GM12873 (cell line): Measurements from ENCODE around the gene CA10.

Source experiments
- TF ChIP-seq, protein P1 (sequence below): IDR thresholded peaks from 2 replicates; pipeline ENCODE4 v1.5.1; 2012; ENCODE audit warnings: low read depth, mild to moderate bottlenecking, moderate library complexity, low read length, control low read depth; ENCODE audit not compliant: insufficient read depth; ENCODE audit errors: missing control alignments

CA10 gene

DNA sequence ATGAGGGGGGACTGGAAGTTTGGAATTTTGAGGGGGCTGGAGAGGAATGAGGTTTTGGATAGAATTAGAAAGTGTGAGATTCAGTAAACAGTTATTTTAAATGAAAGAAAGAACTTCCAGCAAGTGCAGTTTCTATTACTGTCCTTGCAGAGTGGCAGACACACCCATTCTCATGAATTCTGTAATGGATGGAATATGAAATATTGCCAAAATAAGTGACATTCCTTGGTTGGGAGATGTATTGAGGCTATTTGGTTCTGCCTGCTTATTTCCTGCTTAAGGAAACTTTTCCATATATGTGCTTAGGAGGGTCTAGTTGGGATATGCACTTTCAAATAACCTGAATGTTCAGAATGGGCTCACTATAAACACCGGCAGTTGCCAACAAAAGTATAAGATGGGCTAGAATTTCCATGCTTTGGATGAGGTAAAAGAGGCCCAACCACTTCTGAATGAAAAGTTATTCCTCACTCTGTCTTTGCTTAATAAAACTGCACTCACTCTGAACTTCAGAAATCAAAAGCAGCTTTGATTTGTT, 434.4 kb downstream of the CA10 start:
- TF ChIP-seq, protein P1, sequence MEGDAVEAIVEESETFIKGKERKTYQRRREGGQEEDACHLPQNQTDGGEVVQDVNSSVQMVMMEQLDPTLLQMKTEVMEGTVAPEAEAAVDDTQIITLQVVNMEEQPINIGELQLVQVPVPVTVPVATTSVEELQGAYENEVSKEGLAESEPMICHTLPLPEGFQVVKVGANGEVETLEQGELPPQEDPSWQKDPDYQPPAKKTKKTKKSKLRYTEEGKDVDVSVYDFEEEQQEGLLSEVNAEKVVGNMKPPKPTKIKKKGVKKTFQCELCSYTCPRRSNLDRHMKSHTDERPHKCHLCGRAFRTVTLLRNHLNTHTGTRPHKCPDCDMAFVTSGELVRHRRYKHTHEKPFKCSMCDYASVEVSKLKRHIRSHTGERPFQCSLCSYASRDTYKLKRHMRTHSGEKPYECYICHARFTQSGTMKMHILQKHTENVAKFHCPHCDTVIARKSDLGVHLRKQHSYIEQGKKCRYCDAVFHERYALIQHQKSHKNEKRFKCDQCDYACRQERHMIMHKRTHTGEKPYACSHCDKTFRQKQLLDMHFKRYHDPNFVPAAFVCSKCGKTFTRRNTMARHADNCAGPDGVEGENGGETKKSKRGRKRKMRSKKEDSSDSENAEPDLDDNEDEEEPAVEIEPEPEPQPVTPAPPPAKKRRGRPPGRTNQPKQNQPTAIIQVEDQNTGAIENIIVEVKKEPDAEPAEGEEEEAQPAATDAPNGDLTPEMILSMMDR = no peak

DNA sequence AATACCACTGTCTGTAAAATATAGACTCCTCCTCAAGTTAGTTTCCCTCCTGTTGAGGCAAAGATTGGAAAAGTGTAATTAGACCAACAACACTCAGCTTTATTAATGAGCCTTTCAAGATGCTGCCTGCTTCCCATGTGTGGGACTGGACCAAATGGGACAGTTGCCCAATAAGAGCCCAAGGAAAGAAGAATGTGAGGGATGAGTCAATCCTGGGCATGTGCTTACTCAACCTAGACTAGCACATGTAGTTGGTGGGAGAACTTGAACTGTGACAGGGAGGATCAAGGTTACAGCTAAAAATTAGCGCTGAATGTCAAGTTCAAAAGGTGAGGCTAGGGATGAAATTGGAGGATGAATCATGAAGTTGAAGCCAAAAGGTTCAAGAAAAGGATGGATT, 435.5 kb downstream of the CA10 start:
- TF ChIP-seq, protein P1 = no peak

DNA sequence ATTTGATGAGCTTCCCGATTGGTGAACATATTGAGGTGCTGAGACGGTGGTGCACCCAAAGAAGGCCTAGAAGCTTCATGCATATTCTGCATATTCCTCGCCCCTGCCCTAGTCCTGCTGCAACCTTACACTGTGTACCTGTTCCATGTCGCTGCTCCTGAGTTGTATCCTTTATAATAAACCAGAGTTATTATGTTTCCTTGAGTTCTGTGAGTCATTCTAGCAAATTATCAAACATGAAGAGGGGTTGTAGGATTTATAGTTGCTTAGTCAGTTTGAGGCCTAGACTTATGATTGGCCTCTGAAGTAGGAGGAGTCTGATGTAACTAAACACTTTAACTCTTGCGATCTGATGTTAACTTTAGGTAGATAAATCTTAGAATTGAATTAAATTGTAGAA, 436.8 kb downstream of the CA10 start:
- TF ChIP-seq, protein P1 = no peak

DNA sequence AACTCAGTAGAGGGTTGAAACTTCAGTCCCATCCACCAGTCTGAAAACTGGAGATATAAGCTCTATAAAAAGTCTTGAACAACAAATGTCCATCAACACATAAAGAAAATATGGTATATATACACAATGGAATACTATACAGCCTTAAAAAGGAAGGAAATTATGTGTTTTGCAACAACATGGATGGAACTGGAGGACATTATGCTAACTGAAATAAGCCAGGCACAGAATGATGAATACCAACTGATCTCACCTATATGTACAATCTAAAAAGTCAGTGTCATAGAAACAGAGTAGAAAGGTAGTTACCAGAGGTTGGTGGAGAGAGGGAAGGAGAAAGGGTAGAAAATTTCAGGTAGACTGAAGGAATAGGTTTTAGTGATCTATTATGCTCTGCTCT, 438.1 kb downstream of the CA10 start:
- TF ChIP-seq, protein P1 = no peak

DNA sequence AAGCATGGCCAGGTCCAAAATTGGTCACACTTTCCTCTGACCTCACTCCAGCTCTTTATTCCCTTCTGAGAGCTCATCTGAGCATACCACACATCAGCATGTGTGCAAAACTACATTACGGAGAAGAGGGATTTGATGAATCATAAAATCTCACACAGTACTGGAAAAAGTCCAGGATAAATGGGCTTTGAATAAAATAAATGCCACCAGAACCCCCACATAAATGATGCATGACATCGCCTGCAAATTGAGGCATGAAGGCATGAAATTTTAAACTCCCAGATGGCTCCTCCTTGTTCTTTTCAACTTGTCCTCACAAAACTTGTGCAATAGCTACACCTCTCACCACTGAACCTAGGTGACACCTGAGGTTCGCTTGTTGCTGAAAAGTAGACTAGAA, 439.5 kb downstream of the CA10 start:
- TF ChIP-seq, protein P1 = no peak

DNA sequence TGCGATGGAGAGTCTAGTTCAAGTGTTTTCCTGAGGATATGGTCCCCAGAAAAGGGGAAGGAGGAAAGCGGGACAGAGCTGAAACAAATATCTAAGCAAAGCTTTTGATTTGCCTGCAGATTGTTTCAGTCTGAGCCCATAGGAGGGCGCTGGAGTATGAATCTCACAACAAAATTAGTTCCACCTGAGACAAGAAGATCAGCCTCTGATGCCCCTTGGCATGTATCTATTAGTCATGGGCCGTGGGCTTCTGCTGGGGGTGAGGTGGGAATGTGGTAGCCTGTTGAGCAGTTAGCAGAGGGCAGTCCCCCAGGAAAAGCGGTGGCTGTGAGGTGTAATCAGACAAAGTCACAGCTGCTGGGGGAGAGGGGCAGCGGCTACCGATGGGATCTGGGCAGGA, 446.9 kb downstream of the CA10 start:
- TF ChIP-seq, protein P1 = no peak

DNA sequence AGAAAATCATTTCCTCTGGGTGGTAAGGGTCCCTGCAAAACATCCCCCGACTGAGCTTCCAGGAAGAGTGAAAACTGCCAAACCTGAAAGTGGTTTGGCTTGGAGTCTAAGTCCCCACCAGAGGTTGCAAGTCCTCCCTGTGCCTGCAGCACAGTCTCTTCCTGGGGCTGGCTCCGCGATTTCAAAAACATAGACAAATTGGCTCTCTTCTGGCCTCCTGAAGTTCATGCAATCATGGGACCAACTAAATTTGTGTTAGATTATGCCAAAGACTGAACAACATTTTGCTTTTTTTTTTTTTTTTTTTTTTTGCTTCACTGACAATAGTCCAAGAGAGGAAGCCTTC, 447.9 kb downstream of the CA10 start:
- TF ChIP-seq, protein P1 = no peak
